ENCODE data around the gene STMP1.
"Not testable (repeated sequence)": the region's sequence is repeated elsewhere in the genome, so short reads cannot be mapped to it uniquely, and the experiment has no call there.

STMP1 gene

DNA sequence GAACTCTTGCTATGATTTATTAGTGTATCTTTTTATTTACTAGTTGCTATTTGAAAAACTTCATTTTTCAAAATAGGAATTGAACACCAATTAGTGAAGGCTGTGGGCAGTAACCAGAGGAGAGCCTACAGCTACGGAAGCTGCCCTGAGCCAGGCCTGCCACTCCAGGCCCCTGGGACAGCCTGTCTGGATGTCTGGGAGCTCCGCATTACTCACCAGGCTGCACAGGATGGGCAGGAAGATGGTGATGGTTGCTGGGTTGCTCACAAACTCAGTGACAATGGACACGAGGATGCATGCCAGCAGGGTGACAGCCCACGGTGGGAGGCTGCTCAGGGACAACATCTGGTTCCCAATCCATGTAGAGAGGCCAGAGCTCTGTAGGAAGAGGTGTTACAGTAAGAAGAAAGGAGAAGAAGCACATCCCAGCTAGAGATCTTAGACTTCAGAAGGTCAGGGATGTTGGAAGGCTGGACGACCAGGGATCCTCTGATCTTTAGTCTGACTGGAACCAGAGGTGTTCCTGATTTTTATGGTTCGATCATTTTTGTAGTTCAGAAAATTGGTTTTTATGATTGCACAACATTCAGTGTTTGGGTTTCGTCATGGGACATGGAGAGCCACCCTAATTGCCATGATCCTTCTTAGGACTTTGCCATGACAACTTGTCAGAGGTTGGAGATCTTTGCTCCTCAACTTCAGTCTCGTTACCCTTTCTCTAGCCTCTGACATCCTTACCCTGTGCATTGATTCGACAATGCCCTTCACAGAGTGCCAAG lies 23.2 kb downstream of the STMP1 start:
- no peak overlapping the region for H3K4me3 ChIP-seq (ENCODE audit: low read depth in 1 of 2, low read length in 2 of 2)
- H3K27me3 ChIP-seq (ENCODE audit: insufficient read depth, low read length, poor library complexity), result no peaks in the 10 kb centered on the region
- H3K9me3 ChIP-seq (ENCODE audit: insufficient read depth, low read length, severe bottlenecking), result no peaks in the 10 kb centered on the region
- 0 out of 2 replicates have a peak, but pooled peaks cover 3% of the 10 kb centered on the region for H3K79me2 ChIP-seq (ENCODE audit: insufficient read depth, low read length)
- H3K4me1 ChIP-seq (ENCODE audit: insufficient read depth, low read length), result no peaks in the 10 kb centered on the region
- H3K4me2 ChIP-seq (ENCODE audit: insufficient read depth, low read length), result no peak overlapping the region
- ATAC-seq (ENCODE audit: insufficient read depth, low read depth) (no peak), DNase-seq (no peak)
- no peak overlapping the region for H3K9ac ChIP-seq (ENCODE audit: low read depth, low read length)
- H2AFZ ChIP-seq (ENCODE audit: low read depth, low read length), result no peak overlapping the region
- peaks cover 5% of the 10 kb centered on the region for H3K36me3 ChIP-seq (ENCODE audit: insufficient read depth, low read length)
- peaks cover 4% of the 10 kb centered on the region; the same call in 1 of the 2 replicates for H4K20me1 ChIP-seq (ENCODE audit: insufficient read depth, low read length)
- TF ChIP-seq EZH2 (IDR thresholded peaks at IDR 0.05; ENCODE audit: borderline replicate concordance, low read depth, low read length, severe bottlenecking), result no peak
- TF ChIP-seq, protein P1, sequence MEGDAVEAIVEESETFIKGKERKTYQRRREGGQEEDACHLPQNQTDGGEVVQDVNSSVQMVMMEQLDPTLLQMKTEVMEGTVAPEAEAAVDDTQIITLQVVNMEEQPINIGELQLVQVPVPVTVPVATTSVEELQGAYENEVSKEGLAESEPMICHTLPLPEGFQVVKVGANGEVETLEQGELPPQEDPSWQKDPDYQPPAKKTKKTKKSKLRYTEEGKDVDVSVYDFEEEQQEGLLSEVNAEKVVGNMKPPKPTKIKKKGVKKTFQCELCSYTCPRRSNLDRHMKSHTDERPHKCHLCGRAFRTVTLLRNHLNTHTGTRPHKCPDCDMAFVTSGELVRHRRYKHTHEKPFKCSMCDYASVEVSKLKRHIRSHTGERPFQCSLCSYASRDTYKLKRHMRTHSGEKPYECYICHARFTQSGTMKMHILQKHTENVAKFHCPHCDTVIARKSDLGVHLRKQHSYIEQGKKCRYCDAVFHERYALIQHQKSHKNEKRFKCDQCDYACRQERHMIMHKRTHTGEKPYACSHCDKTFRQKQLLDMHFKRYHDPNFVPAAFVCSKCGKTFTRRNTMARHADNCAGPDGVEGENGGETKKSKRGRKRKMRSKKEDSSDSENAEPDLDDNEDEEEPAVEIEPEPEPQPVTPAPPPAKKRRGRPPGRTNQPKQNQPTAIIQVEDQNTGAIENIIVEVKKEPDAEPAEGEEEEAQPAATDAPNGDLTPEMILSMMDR (IDR thresholded peaks at IDR 0.05; ENCODE audit: borderline replicate concordance, extremely low read depth, low read length, poor library complexity, severe bottlenecking), result no peak
- no peak overlapping the region for H3K27ac ChIP-seq (ENCODE audit: low read length)

DNA sequence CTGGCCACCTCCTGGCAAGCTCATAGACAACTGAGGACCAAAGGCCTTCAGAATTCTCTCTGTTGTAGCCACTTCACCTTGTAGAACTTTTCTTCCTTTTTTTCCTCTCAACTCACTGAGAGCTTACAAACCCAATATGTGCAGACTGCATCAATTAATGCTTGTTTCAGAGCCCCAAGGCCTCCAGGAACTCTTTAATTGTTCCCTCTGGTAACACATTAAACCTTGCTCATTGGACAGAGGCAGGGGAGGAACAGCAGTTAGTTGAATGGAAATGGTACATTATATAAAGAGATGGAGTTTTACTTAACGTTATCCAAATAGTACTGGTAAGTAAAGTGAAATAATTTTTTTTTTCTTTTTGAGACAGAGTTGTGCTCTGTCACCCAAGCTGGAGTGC lies 25.2 kb downstream of the STMP1 start:
- Histone ChIP-seq H3K9ac (ENCODE audit: low read depth, low read length) (no peak overlapping the region), H3K27ac (ENCODE audit: low read length) (no peak overlapping the region), H3K79me2 (ENCODE audit: insufficient read depth, low read length) (no peaks in the 10 kb centered on the region), H2AFZ (ENCODE audit: low read depth, low read length) (no peak overlapping the region), H3K4me2 (ENCODE audit: insufficient read depth, low read length) (no peak overlapping the region), H3K27me3 (ENCODE audit: insufficient read depth, low read length, poor library complexity) (no peaks in the 10 kb centered on the region), H3K4me1 (ENCODE audit: insufficient read depth, low read length) (no peaks in the 10 kb centered on the region), H4K20me1 (ENCODE audit: insufficient read depth, low read length) (no peaks in the 10 kb centered on the region), H3K36me3 (ENCODE audit: insufficient read depth, low read length) (peaks cover 13% of the 10 kb centered on the region; the same call in 1 of the 2 replicates), H3K9me3 (ENCODE audit: insufficient read depth, low read length, severe bottlenecking) (no peaks in the 10 kb centered on the region), H3K4me3 (ENCODE audit: low read depth in 1 of 2, low read length in 2 of 2) (no peak overlapping the region)
- ATAC-seq (ENCODE audit: insufficient read depth, low read depth), result no peak
- no peak for TF ChIP-seq EZH2 (IDR thresholded peaks at IDR 0.05; ENCODE audit: borderline replicate concordance, low read depth, low read length, severe bottlenecking)
- TF ChIP-seq, protein P1 (IDR thresholded peaks at IDR 0.05; ENCODE audit: borderline replicate concordance, extremely low read depth, low read length, poor library complexity, severe bottlenecking), result no peak
- DNase-seq, result no peak

DNA sequence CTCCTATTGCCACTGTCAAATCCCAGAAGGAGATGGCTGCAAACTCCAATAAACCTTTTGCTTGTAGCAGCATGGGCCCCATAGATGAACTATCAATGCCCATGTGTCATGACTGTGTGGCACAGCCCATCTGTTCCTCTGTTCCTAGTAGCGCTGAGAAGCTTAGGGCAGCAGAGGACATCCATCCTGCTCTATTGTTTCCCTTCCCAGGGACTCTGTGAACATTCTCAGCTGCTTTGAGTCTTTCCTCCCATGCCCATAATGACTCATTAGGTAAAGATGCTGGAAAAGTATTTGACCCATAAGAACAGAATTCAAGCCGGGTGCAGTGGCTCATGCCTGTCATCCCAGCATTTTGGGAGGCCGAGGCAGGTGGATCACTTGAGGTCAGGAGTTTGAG lies 28.3 kb downstream of the STMP1 start:
- TF ChIP-seq EZH2 (IDR thresholded peaks at IDR 0.05; ENCODE audit: borderline replicate concordance, low read depth, low read length, severe bottlenecking), result no peak
- H3K4me3 ChIP-seq (ENCODE audit: low read depth in 1 of 2, low read length in 2 of 2), result no peak overlapping the region
- H3K27me3 ChIP-seq (ENCODE audit: insufficient read depth, low read length, poor library complexity), result no peaks in the 10 kb centered on the region
- DNase-seq, result no peak
- H4K20me1 ChIP-seq (ENCODE audit: insufficient read depth, low read length), result no peaks in the 10 kb centered on the region
- H3K4me1 ChIP-seq (ENCODE audit: insufficient read depth, low read length), result no peaks in the 10 kb centered on the region
- H2AFZ ChIP-seq (ENCODE audit: low read depth, low read length), result no peak overlapping the region
- no peaks in the 10 kb centered on the region for H3K79me2 ChIP-seq (ENCODE audit: insufficient read depth, low read length)
- no peak overlapping the region for H3K9ac ChIP-seq (ENCODE audit: low read depth, low read length)
- H3K4me2 ChIP-seq (ENCODE audit: insufficient read depth, low read length), result no peak overlapping the region
- peaks cover 14% of the 10 kb centered on the region; the same call in 1 of the 2 replicates for H3K36me3 ChIP-seq (ENCODE audit: insufficient read depth, low read length)
- H3K9me3 ChIP-seq (ENCODE audit: insufficient read depth, low read length, severe bottlenecking), result no peaks in the 10 kb centered on the region
- no peak for ATAC-seq (ENCODE audit: insufficient read depth, low read depth)
- no peak overlapping the region for H3K27ac ChIP-seq (ENCODE audit: low read length)

DNA sequence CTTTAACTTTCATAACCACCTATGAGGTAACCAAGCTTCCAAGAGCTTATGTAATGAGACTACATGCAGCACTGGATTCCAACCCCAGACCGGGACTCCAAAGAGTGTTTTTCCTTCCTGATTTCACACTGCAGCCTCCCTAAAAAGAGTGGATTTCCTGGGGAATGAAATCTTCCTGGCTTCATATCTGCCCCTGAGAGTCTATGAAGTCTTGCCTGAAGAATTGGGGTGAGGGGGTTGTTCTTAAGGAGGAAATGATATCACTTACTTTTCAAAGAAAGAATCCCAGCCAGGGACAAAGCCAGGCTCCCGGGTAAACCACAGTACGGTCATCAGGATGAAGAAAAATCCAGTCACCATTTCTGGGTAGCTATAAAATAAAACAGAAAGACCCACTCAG lies 29.7 kb downstream of the STMP1 start:
- TF ChIP-seq, protein P1 (IDR thresholded peaks at IDR 0.05; ENCODE audit: borderline replicate concordance, extremely low read depth, low read length, poor library complexity, severe bottlenecking), result no peak
- no peak for TF ChIP-seq EZH2 (IDR thresholded peaks at IDR 0.05; ENCODE audit: borderline replicate concordance, low read depth, low read length, severe bottlenecking)
- H2AFZ ChIP-seq (ENCODE audit: low read depth, low read length), result no peak overlapping the region
- no peak overlapping the region for H3K4me3 ChIP-seq (ENCODE audit: low read depth in 1 of 2, low read length in 2 of 2)
- H3K4me1 ChIP-seq (ENCODE audit: insufficient read depth, low read length), result no peaks in the 10 kb centered on the region
- H3K36me3 ChIP-seq (ENCODE audit: insufficient read depth, low read length), result peaks cover 14% of the 10 kb centered on the region; the same call in 1 of the 2 replicates
- no peak overlapping the region for H3K27ac ChIP-seq (ENCODE audit: low read length)
- ATAC-seq (ENCODE audit: insufficient read depth, low read depth) (no peak), DNase-seq (no peak)
- no peaks in the 10 kb centered on the region for H3K27me3 ChIP-seq (ENCODE audit: insufficient read depth, low read length, poor library complexity)
- H3K9me3 ChIP-seq (ENCODE audit: insufficient read depth, low read length, severe bottlenecking), result no peaks in the 10 kb centered on the region
- no peaks in the 10 kb centered on the region for H3K79me2 ChIP-seq (ENCODE audit: insufficient read depth, low read length)
- H3K4me2 ChIP-seq (ENCODE audit: insufficient read depth, low read length), result no peak overlapping the region
- no peak overlapping the region for H3K9ac ChIP-seq (ENCODE audit: low read depth, low read length)
- no peaks in the 10 kb centered on the region for H4K20me1 ChIP-seq (ENCODE audit: insufficient read depth, low read length)

DNA sequence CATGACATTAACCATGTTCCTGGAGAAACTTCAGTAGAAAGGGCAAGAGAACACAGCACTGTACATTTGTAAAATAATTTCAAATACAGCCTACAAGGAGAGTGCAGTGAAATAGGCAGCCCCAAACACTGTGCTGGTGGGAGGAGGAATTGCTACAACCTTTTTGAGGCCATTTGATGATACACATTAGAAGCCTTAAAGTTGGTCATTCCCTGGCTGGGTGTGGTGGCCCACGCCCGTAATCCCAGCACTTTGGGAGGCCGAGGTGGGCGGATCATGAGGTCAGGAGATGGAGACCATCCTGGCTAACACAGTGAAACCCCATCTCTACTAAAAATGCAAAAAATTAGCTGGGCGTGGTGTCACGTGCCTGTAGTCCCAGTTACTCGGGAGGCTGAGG lies 30.3 kb downstream of the STMP1 start:
- not testable (repeated sequence) for H3K4me3 ChIP-seq (ENCODE audit: low read depth in 1 of 2, low read length in 2 of 2); DNase-seq; H3K4me1 ChIP-seq (ENCODE audit: insufficient read depth, low read length); H3K9ac ChIP-seq (ENCODE audit: low read depth, low read length); H3K27me3 ChIP-seq (ENCODE audit: insufficient read depth, low read length, poor library complexity); H3K9me3 ChIP-seq (ENCODE audit: insufficient read depth, low read length, severe bottlenecking); ATAC-seq (ENCODE audit: insufficient read depth, low read depth); H4K20me1 ChIP-seq (ENCODE audit: insufficient read depth, low read length); H3K27ac ChIP-seq (ENCODE audit: low read length); H3K4me2 ChIP-seq (ENCODE audit: insufficient read depth, low read length); H3K79me2 ChIP-seq (ENCODE audit: insufficient read depth, low read length); H2AFZ ChIP-seq (ENCODE audit: low read depth, low read length)
- peaks cover 14% of the 10 kb centered on the region; the same call in 1 of the 2 replicates for H3K36me3 ChIP-seq (ENCODE audit: insufficient read depth, low read length)

Measured in DND-41 (cell line).